Measurements from ENCODE around the gene RAB13.

Gene RAB13

GRCh38 chr1:153933955-153934354, 52.2 kb downstream of the RAB13 start:
- no peak for DNase-seq (ENCODE audit: extremely low read depth, low read depth)
- no peak for TF ChIP-seq CTCF (IDR thresholded peaks at IDR 0.05; ENCODE audit: low read depth, low read length)

DNA sequence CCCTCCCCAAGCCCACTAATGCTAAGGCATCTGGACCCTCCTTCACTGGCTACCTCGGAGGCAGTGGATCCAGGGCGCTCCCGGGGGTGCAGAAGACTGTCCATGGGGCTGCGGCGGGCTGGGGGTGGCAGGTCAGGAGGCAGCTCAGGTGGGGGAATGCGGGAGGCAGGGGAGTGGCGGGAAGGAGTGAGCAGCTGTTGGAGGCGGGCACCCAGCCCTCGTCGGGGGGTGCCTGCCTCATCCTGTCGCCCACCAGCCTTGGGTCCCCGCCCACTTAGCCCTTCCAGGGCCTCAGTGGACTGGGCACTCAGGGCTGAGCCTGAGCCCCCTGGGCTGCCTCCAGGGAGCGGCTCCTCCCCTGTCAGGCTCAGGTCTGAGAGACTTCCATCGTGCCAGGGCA, 52.7 kb downstream of the RAB13 start:
- DNase-seq (ENCODE audit: extremely low read depth, low read depth): no peak
- no peak for TF ChIP-seq CTCF (IDR thresholded peaks at IDR 0.05; ENCODE audit: low read depth, low read length)

- no peak for DNase-seq (ENCODE audit: extremely low read depth, low read depth)
- TF ChIP-seq CTCF (IDR thresholded peaks at IDR 0.05; ENCODE audit: low read depth, low read length): no peak
Observed at GRCh38 chr1:153932156-153933131, 53.7 kb downstream of the RAB13 start.
